Skeletal muscle tissue (tissue), 4 donors: ENCODE data around the gene ZNF561. TPM values are rescaled to one million over a fixed set of nuclear protein-coding genes. Genes with fewer than 3 reads are reported as not detected.
A peak's percentile ranks its signal among the peaks of the same experiment; 100 is the strongest.
"Not testable (repeated sequence)": the region's sequence is repeated elsewhere in the genome, so short reads cannot be mapped to it uniquely, and the experiment has no call there.

Experiments used
- H3K27ac ChIP-seq: one replicate; pipeline ENCODE4 v1.7.0; 2013; ENCODE audit warnings: mild to moderate bottlenecking, low read depth, low read length, inconsistent platforms
- H3K27me3 ChIP-seq, 3 donors: one replicate each; pipeline ENCODE4 v1.7.0; 2013; ENCODE audit warnings: low read length in 3 of 3; ENCODE audit not compliant: control insufficient read depth in 3 of 3, insufficient read depth in 3 of 3
- H3K36me3 ChIP-seq, 3 donors: one replicate each; pipeline ENCODE4 v1.7.0; 2013; ENCODE audit warnings: low read length in 3 of 3; ENCODE audit not compliant: control insufficient read depth in 3 of 3, insufficient read depth in 3 of 3
- H3K4me1 ChIP-seq, 3 donors: one replicate each; pipeline ENCODE4 v1.7.0; 2013; ENCODE audit warnings: low read length in 3 of 3, mild to moderate bottlenecking in 3 of 3; ENCODE audit not compliant: control insufficient read depth in 3 of 3, insufficient read depth in 3 of 3
- H3K4me3 ChIP-seq, 3 donors: one replicate each; pipeline ENCODE4 v1.7.0; 2013; ENCODE audit warnings: low read length in 3 of 3
- H3K9ac ChIP-seq, 3 donors: one replicate each; pipeline ENCODE4 v1.7.0; 2013; ENCODE audit warnings: low read length in 3 of 3, mild to moderate bottlenecking in 3 of 3, moderate library complexity in 2 of 3, low read depth in 1 of 3
- H3K9me3 ChIP-seq, 3 donors: one replicate each; pipeline ENCODE4 v1.7.0; 2013; ENCODE audit warnings: low read length in 3 of 3; ENCODE audit not compliant: control insufficient read depth in 3 of 3
- total RNA-seq: library from RNA; depleted of rRNA; stranded (reverse); fragments of >200 nt; gene quantifications from one replicate; pipeline ENCODE4 v1.2.3, GENCODE V29; 2014
- donor health status: Osteomylitis.

Gene ZNF561
- total RNA-seq, 1 donor from 2014 or later = 36.5 TPM

DNA sequence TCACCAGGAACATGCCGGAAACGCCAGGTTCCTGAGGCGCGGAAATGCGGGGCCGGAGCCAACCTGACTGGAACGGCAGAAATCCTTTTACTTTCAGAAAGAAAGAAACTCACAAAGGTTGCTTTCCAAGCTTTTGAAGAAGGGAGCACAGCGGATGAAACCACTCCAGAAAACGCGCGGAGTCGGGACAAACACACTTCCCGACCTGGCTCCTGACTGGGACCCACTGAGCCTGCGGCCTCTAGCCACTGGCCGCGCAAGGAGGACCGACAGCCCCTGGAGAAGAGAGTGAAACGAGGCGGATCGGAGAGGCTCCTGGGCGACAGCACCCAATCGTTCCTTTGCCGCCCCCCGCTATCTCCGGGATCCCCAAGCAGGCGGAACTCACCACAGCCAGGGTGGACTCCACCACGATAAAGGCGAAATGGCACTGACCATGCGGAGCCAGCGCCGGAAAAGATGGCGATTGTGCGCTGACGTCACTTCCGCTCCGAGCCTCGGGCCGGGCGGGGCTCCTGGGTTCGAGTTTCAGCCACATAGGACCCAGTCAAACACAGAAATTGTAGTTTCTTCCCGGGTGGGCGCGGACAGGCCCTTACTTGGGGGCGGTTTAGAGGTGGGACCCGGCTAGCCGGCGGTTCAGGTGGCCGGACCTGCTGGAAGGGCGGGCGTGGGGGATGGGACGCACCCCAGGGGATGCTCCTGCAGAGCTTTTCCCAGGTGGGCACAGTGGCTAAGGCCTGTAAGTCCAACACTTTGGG lies 36.8 kb downstream of the ZNF561 start, which contains the start of gene ZNF121:
Gene ZNF121, minus strand, starts transcription at position 432 of the 761 bp plus-strand sequence. CDS start 16,407 bp downstream, outside the sequence.
- Histone ChIP-seq H3K9ac (peak within 1 kb of the TSS; percentile 84 to 94 (median 87)), H3K4me3 (peak within 1 kb of the TSS; percentile 95 to 98 (median 95)), H3K27me3 (no peaks in the 10 kb centered on the region), H3K4me1 (peaks cover 0 to 7% (median 4%) of the 10 kb centered on the region in 3 donors), H3K9me3 (peaks cover 0 to 4% (median 0%) of the 10 kb centered on the region in 3 donors), H3K36me3 (peaks cover 3 to 10% (median 6%) of the 10 kb centered on the region in 3 donors), H3K27ac (peak within 1 kb of the TSS; percentile 83)

DNA sequence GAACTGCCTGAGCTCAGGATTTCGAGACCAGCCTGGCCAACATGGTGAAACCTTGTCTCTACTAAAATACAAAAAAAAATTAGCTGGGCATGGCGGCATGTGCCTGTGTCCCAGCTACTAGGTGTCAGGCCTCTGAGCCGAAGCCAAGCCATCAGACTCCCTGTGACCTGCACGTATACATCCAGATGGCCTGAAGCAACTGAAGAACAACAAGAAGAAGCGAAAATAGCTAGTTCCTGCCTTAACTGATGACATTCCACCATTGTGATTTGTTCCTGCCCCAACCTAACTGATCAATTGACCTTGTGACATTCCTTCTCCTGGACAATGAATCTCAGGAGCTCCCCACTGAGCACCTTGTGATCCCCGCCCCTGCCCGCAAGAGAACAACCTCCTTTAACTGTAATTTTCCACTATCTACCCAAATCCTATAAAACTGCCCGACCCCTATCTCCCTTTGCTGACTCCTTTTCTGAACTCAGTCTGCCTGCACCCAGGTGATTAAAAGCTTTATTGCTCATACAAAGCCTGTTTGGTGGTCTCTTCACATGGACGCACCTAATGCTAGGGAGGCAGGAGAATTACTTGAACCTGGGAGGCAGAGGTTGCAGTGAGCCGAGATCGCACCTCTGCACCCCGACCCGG lies 38.8 kb downstream of the ZNF561 start:
- peaks cover 7 to 15% (median 10%) of the 10 kb centered on the region in 3 donors for H3K36me3 ChIP-seq
- not testable (repeated sequence) for H3K9ac ChIP-seq, H3K4me3 ChIP-seq, H3K4me1 ChIP-seq, H3K27me3 ChIP-seq, H3K27ac ChIP-seq, H3K9me3 ChIP-seq

DNA sequence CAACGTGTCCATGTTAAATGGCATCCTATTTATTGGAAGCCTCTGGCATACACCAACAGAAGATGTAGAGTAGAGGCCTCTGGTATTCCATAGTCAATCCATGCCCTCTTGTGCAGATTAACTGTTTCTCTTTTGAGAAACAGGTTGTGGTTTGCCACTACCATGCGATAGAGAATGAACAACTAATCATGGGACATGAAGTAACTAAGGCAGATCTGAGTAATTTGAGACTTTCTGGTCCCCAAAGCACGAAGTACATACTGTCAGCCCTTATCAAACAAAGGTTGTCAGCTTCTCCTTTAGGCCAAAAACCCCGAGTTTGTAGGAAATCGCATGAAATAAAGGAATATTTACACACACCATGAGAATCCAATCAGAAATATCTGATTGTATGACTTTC lies 40.3 kb downstream of the ZNF561 start:
- peaks cover 0 to 7% (median 4%) of the 10 kb centered on the region in 3 donors for H3K4me1 ChIP-seq

DNA sequence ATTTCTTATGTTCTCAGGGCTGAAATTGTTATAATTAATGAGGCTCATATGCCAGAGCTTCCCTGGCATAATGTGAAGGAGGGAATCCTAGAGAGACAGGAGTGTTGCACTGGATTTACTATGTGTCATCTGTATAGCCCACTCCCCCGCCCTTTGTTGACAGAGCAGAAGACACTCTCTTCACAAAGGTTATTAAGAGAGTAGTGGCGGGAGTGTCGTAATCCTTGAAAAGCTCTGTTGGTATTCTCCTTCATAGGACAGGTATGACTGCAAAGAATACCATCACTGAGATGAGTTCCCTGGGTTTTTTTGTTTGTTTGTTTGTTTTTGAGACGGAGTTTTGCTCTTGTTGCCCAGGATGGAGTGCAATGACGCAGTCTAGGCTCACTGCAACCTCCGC lies 50.8 kb downstream of the ZNF561 start:
- Histone ChIP-seq H3K27me3 (no peaks in the 10 kb centered on the region), H3K27ac (no peak overlapping the region), H3K9me3 (peaks cover 28 to 61% (median 37%) of the 10 kb centered on the region in 3 donors), H3K36me3 (peaks cover 35 to 48% (median 45%) of the 10 kb centered on the region in 3 donors), H3K9ac (no peak overlapping the region), H3K4me3 (no peak overlapping the region), H3K4me1 (no peaks in the 10 kb centered on the region)

More for the DNA sequence above, 40.3 kb downstream of the ZNF561 start:
- H3K9me3 ChIP-seq = peaks cover 0 to 8% (median 0%) of the 10 kb centered on the region in 3 donors
- no peak overlapping the region for H3K27ac ChIP-seq
- no peaks in the 10 kb centered on the region for H3K27me3 ChIP-seq
- H3K36me3 ChIP-seq = peaks cover 7 to 15% (median 10%) of the 10 kb centered on the region in 3 donors
- H3K4me3 ChIP-seq = no peak overlapping the region
- no peak overlapping the region for H3K9ac ChIP-seq

DNA sequence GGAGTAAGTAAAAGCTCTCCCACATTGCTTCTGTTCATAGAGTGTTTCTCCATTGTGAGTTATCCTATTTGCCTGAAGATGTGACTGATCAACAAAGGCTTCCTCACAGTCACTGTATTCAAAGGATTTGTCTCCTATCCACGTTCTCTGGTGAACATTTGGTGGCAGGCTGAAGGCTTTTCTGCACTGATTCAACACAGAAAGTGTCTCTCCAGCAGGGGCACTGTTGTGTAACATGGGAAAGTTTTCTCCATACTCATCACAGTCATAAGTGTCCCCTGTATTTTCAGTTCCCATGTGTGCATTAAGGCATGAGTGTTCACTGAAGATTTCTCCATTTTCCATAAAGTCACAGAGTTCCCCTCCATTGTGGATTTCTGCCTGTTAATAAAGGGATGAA lies 54.3 kb downstream of the ZNF561 start:
- Histone ChIP-seq H3K4me3 (peak overlapping the region in 1 of 3 donors; percentile 48), H3K36me3 (peaks cover 48 to 70% (median 63%) of the 10 kb centered on the region in 3 donors), H3K9me3 (peaks cover 27 to 66% (median 39%) of the 10 kb centered on the region in 3 donors), H3K9ac (no peak overlapping the region), H3K4me1 (no peaks in the 10 kb centered on the region), H3K27ac (no peak overlapping the region), H3K27me3 (no peaks in the 10 kb centered on the region)

DNA sequence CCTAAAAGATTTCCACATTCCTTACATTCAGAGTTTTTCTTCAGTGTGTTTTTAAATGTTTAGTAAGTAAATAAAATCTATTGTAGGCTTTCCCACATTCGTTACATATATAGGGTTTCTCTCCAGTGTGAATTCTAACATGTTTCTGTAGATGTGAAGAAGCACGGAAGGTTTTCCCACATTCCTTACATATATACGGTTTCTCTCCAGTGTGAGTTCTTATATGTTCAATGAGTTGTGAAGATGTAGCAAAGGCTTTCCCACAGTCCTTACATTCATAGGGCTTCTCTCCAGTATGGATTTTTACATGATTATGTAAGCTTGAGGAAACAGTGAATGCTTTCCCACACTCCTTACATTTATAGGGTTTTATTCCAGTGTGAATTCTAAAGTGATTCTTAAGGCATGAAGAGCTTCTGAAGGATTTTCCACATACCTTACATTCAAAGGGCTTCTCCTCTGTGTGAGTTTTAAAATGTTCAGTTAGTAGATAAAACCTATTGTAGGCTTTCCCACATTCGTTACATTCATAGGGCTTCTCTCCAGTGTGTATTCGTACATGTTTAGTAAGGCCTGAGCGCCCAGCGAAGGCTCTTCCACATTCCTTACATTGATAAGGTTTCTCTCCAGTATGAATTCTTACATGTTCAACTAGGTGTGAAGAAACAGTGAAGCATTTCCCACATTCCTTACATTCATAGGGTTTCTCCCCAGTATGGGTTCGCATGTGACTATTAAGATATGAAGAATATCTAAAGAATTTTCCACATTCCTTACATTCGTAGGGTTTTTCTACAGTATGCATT lies 54.9 kb downstream of the ZNF561 start:
- Histone ChIP-seq H3K9ac (no peak overlapping the region), H3K9me3 (peaks cover 26 to 60% (median 43%) of the 10 kb centered on the region in 3 donors), H3K27ac (no peak overlapping the region), H3K4me1 (no peaks in the 10 kb centered on the region), H3K36me3 (peaks cover 48 to 77% (median 64%) of the 10 kb centered on the region in 3 donors), H3K4me3 (peak overlapping the region in 1 of 3 donors; percentile 48), H3K27me3 (no peaks in the 10 kb centered on the region)

Other genes with a start within 250 kb of the ZNF561 start
- gene ZNF266, start 185.7 kb downstream of the ZNF561 start, total RNA-seq = 14.1 TPM
- 0.52 TPM for gene ZNF560, start 122.6 kb downstream of the ZNF561 start, total RNA-seq
- gene ZNF426, start 82.6 kb downstream of the ZNF561 start, total RNA-seq = 20.4 TPM
- 26.6 TPM for gene ZNF121, start 36.7 kb downstream of the ZNF561 start, total RNA-seq
- 38.1 TPM for gene ZNF562, start 53.9 kb upstream of the ZNF561 start, total RNA-seq
- 15.1 TPM for gene ZNF846, start 147.5 kb upstream of the ZNF561 start, total RNA-seq
- gene FBXL12, start 197.8 kb upstream of the ZNF561 start, total RNA-seq = 10.4 TPM
- 133 TPM for gene UBL5, start 206.7 kb upstream of the ZNF561 start, total RNA-seq
- 58.5 TPM for gene PIN1, start 214.1 kb upstream of the ZNF561 start, total RNA-seq